ENCODE results near the gene NUP107. TPM values are rescaled to one million over a fixed set of nuclear protein-coding genes. Genes with fewer than 3 reads are reported as not detected.

Gene NUP107
- polyA plus RNA-seq, 4 donors = 65.3 to 81.6 (median 69.4) TPM

GRCh38 chr12:68733661-68734071 is 46.9 kb downstream of the NUP107 start:
- no peak for DNase-seq (ENCODE audit: low read depth in 4 of 4, low spot score in 2 of 4)

GRCh38 chr12:68739891-68740290 is 53.1 kb downstream of the NUP107 start:
- no peak for DNase-seq (ENCODE audit: low read depth in 4 of 4, low spot score in 2 of 4)

GRCh38 chr12:68743356-68743755 is 56.6 kb downstream of the NUP107 start:
- DNase-seq (ENCODE audit: low read depth in 4 of 4, low spot score in 2 of 4) = no peak

- no peak for DNase-seq (ENCODE audit: low read depth in 4 of 4, low spot score in 2 of 4)
Measured at GRCh38 chr12:68745376-68745903, 58.7 kb downstream of the NUP107 start.

- peak; percentile 60 to 88 (median 74) for DNase-seq (ENCODE audit: low read depth in 4 of 4, low spot score in 2 of 4)
Measured at GRCh38 chr12:68745904-68746571, 59.3 kb downstream of the NUP107 start, which contains the start of gene SLC35E3. Gene SLC35E3, plus strand, starts transcription at chr12:68746176. Its CDS starts 202 bp downstream, at chr12:68746378.

- peak; percentile 20 to 45 (median 40) for DNase-seq (ENCODE audit: low read depth in 4 of 4, low spot score in 2 of 4)
Measured at GRCh38 chr12:68746572-68747180, 59.9 kb downstream of the NUP107 start.

GRCh38 chr12:68749443-68749842 is 62.7 kb downstream of the NUP107 start:
- no peak for DNase-seq (ENCODE audit: low read depth in 4 of 4, low spot score in 2 of 4)

GRCh38 chr12:68749861-68750260 is 63.1 kb downstream of the NUP107 start:
- DNase-seq (ENCODE audit: low read depth in 4 of 4, low spot score in 2 of 4) = no peak

- DNase-seq (ENCODE audit: low read depth in 4 of 4, low spot score in 2 of 4) = no peak
Measured at GRCh38 chr12:68750506-68750905, 63.7 kb downstream of the NUP107 start.

- DNase-seq (ENCODE audit: low read depth in 4 of 4, low spot score in 2 of 4) = no peak
Measured at GRCh38 chr12:68755536-68756243, 68.9 kb downstream of the NUP107 start.

- no peak for DNase-seq (ENCODE audit: low read depth in 4 of 4, low spot score in 2 of 4)
Measured at GRCh38 chr12:68759852-68760251, 73.1 kb downstream of the NUP107 start.

- DNase-seq (ENCODE audit: low read depth in 4 of 4, low spot score in 2 of 4) = no peak
Measured at GRCh38 chr12:68760806-68761441, 74.1 kb downstream of the NUP107 start.

GRCh38 chr12:68761442-68761812 is 74.6 kb downstream of the NUP107 start:
- no peak for DNase-seq (ENCODE audit: low read depth in 4 of 4, low spot score in 2 of 4)

GRCh38 chr12:68761901-68762630 is 75.3 kb downstream of the NUP107 start:
- DNase-seq (ENCODE audit: low read depth in 4 of 4, low spot score in 2 of 4) = no peak

- DNase-seq (ENCODE audit: low read depth in 4 of 4, low spot score in 2 of 4) = no peak
Measured at GRCh38 chr12:68762691-68763090, 75.9 kb downstream of the NUP107 start.

- no peak for DNase-seq (ENCODE audit: low read depth in 4 of 4, low spot score in 2 of 4)
Measured at GRCh38 chr12:68765696-68766095, 78.9 kb downstream of the NUP107 start.

GRCh38 chr12:68766646-68767045 is 79.9 kb downstream of the NUP107 start:
- DNase-seq (ENCODE audit: low read depth in 4 of 4, low spot score in 2 of 4) = no peak

GRCh38 chr12:68767191-68767590 is 80.4 kb downstream of the NUP107 start:
- DNase-seq (ENCODE audit: low read depth in 4 of 4, low spot score in 2 of 4) = no peak

- no peak for DNase-seq (ENCODE audit: low read depth in 4 of 4, low spot score in 2 of 4)
Measured at GRCh38 chr12:68768431-68768939, 81.7 kb downstream of the NUP107 start.

- DNase-seq (ENCODE audit: low read depth in 4 of 4, low spot score in 2 of 4) = no peak
Measured at GRCh38 chr12:68769941-68770340, 83.2 kb downstream of the NUP107 start.
